Spleen (tissue), 7 donors: ENCODE measurements around the gene NDUFS3.

Source experiments
- CTCF ChIP-seq, 11 experiments: fragments of 200-600 bp in 7 of 11; fragments of 450-650 bp in 4 of 11; sonication (generic) in 4 of 11; IDR thresholded peaks in 8 of 11; conservative IDR thresholded peaks in 3 of 11; 1 replicate in 7 of 11; 2 replicates in 4 of 11; pipeline versions ENCODE4 v1.4.0 to v1.8.0; 2016 to 2021; ENCODE audit warnings: antibody characterized with exemption in 11 of 11, inconsistent platforms in 4 of 11, mild to moderate bottlenecking in 1 of 11
- POLR2A ChIP-seq, 3 donors: fragments of 450-650 bp; IDR thresholded peaks; one replicate each; pipeline ENCODE4 v1.5.1; 2017; ENCODE audit warnings: antibody characterized with exemption in 3 of 3, mild to moderate bottlenecking in 1 of 3
- donor health status: DM: no; HTN: no; CAD: no; lungs with moderate emphysema.
- donor health status: DM: no; HTN: no; CAD: no.
- donor health status: DM: no; HTN: no; CAD: no.

DNA sequence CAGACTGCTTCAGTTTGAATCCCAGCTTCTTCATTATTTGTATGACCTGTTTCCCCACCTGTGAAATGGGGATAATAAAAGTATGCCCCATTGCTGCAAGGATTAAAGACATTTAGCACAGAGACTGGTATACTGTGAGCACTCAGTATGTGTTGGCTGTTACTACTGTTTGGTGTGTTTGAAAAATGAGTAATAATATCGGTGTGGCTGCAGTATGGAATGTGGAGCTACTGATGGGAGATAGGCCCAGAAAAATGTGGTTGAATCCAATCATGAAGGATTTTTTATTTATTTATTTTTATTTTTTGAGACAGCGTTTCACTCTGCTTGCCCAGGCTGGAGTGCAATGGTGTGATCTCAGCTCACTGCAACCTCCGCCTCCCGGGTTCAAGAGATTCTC is 24.4 kb downstream of the NDUFS3 start:
- no peak for TF ChIP-seq CTCF (IDR thresholded peaks at IDR 0.05 in 8 of 11, conservative IDR thresholded peaks at IDR 0.05 in 3 of 11)
- TF ChIP-seq POLR2A (IDR thresholded peaks at IDR 0.05): no peak
